ENCODE measurements around the gene UBR1.

DNA sequence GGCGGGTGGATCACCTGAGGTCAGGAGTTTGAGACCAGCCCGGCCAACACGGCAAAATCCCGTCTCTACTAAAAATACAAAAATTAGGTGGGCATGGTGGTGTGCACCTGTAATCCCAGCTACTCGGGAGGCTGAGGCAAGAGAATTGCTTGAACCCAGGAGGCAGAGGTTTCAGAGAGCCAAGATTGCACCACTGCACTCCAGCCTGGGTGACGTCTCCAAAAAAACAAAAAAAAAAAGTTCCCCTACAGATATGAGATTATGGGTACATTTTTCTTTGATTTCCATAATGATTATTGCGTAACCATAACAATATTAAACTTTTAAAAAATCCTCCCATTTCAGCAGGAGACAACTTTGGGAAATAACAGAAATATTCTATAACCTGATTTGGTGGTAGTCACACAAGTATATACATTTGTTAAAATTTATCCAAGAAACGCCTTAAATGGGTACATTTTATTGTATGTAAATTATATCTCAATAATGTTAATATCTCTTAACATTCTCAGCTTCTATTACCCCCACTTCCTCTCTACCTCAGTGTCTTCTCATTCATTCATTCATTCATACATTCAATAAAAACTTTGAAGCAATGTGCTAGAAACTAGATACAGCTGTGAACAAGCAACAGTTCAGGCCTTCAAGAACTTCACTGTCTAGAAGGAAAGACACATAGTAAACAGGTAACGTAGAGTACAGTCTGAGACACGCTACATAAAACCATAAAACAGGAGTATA lies 6.6 kb downstream of the UBR1 start:
- TF ChIP-seq, protein P1, sequence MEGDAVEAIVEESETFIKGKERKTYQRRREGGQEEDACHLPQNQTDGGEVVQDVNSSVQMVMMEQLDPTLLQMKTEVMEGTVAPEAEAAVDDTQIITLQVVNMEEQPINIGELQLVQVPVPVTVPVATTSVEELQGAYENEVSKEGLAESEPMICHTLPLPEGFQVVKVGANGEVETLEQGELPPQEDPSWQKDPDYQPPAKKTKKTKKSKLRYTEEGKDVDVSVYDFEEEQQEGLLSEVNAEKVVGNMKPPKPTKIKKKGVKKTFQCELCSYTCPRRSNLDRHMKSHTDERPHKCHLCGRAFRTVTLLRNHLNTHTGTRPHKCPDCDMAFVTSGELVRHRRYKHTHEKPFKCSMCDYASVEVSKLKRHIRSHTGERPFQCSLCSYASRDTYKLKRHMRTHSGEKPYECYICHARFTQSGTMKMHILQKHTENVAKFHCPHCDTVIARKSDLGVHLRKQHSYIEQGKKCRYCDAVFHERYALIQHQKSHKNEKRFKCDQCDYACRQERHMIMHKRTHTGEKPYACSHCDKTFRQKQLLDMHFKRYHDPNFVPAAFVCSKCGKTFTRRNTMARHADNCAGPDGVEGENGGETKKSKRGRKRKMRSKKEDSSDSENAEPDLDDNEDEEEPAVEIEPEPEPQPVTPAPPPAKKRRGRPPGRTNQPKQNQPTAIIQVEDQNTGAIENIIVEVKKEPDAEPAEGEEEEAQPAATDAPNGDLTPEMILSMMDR (optimal IDR thresholded peaks at IDR 0.05 in 1 of 3, IDR thresholded peaks at IDR 0.05 in 1 of 3, conservative IDR thresholded peaks at IDR 0.05 in 1 of 3; ENCODE audit: extremely low read depth in 1 of 3, insufficient read depth in 2 of 3, low read length in 3 of 3): no peak
- no peak for TF ChIP-seq EZH2 (IDR thresholded peaks at IDR 0.05; ENCODE audit: low read length)

All from keratinocyte (primary cell).